ENCODE results near the gene MORC2.

MORC2 gene

GRCh38 chr22:30948930-30949342 lies 19.6 kb downstream of the MORC2 start:
- no peak for DNase-seq

- no peak for DNase-seq
Observed at GRCh38 chr22:30947816-30948454, 20.6 kb downstream of the MORC2 start.

- no peak for DNase-seq
Observed at GRCh38 chr22:30947173-30947815, 21.3 kb downstream of the MORC2 start.

- no peak for DNase-seq
Observed at GRCh38 chr22:30946354-30946753, 22.2 kb downstream of the MORC2 start.

GRCh38 chr22:30945653-30946052 lies 22.9 kb downstream of the MORC2 start:
- no peak for DNase-seq

GRCh38 chr22:30944986-30945385 lies 23.6 kb downstream of the MORC2 start:
- no peak for DNase-seq

- peak; percentile 76 for DNase-seq
Observed at GRCh38 chr22:30943368-30943767, 25.2 kb downstream of the MORC2 start.

GRCh38 chr22:30941363-30941740 lies 27.2 kb downstream of the MORC2 start:
- DNase-seq, result peak; percentile 58

GRCh38 chr22:30940685-30941362 lies 27.8 kb downstream of the MORC2 start:
- peak; percentile 76 for DNase-seq

GRCh38 chr22:30934053-30934452 lies 34.5 kb downstream of the MORC2 start:
- DNase-seq, result no peak

GRCh38 chr22:30933457-30933856 lies 35.1 kb downstream of the MORC2 start:
- DNase-seq, result no peak

GRCh38 chr22:30932661-30933060 lies 35.9 kb downstream of the MORC2 start:
- no peak for DNase-seq

GRCh38 chr22:30931541-30932300 lies 36.9 kb downstream of the MORC2 start:
- no peak for DNase-seq

GRCh38 chr22:30930228-30930627 lies 38.3 kb downstream of the MORC2 start:
- no peak for DNase-seq

- DNase-seq, result no peak
Observed at GRCh38 chr22:30928401-30928800, 40.2 kb downstream of the MORC2 start.

- DNase-seq, result no peak
Observed at GRCh38 chr22:30927806-30928205, 40.8 kb downstream of the MORC2 start.

- no peak for DNase-seq
Observed at GRCh38 chr22:30926706-30927105, 41.9 kb downstream of the MORC2 start.

GRCh38 chr22:30925667-30926066 lies 42.9 kb downstream of the MORC2 start:
- DNase-seq, result no peak

GRCh38 chr22:30923168-30923900 lies 45.2 kb downstream of the MORC2 start:
- DNase-seq, result no peak

- DNase-seq, result peak; percentile 82
Observed at GRCh38 chr22:30922151-30922611, 46.4 kb downstream of the MORC2 start.

GRCh38 chr22:30921108-30921507 lies 47.5 kb downstream of the MORC2 start:
- no peak for DNase-seq

- DNase-seq, result peak; percentile 90
Observed at GRCh38 chr22:30920407-30920806, 48.2 kb downstream of the MORC2 start.

- DNase-seq, result no peak
Observed at GRCh38 chr22:30919973-30920372, 48.6 kb downstream of the MORC2 start.
